Natural killer cell (primary cell): Measurements from ENCODE around the gene CDC14A. TPM values are rescaled to one million over a fixed set of nuclear protein-coding genes. Genes with fewer than 3 reads are reported as not detected.

Source experiments
- ATAC-seq, 3 donors: fragments of 150-1000 bp in 2 of 3; fragments of 200-7000 bp in 1 of 3; cut with Tn5 transposase; 1 replicate in 1 of 3; 2 replicates in 2 of 3; pipeline ENCODE4 v1.10.0; 2021; ENCODE audit warnings: mild to moderate bottlenecking in 2 of 3, moderate library complexity in 2 of 3
- DNase-seq, 2 donors: peaks; one replicate each; pipeline versions ENCODE4 v3.0.0 to v3.0.0-alpha.2; 2013 to 2021; ENCODE audit warnings: mixed read lengths in 1 of 2
- H3K27ac ChIP-seq: one replicate; pipeline ENCODE4 v1.5.1; 2013; ENCODE audit warnings: mild to moderate bottlenecking, low read length
- H3K27me3 ChIP-seq: one replicate; pipeline ENCODE4 v1.6.1; 2013; ENCODE audit warnings: low read length; ENCODE audit not compliant: control insufficient read depth, insufficient read depth
- H3K36me3 ChIP-seq: one replicate; pipeline ENCODE4 v1.6.1; 2013; ENCODE audit warnings: low read length; ENCODE audit not compliant: control insufficient read depth, insufficient read depth
- H3K4me1 ChIP-seq: one replicate; pipeline ENCODE4 v1.6.1; 2013; ENCODE audit warnings: low read length; ENCODE audit not compliant: control insufficient read depth, insufficient read depth
- H3K4me3 ChIP-seq: one replicate; pipeline ENCODE4 v1.5.1; 2013; ENCODE audit warnings: low read length
- H3K9me3 ChIP-seq: one replicate; pipeline ENCODE4 v1.6.1; 2013; ENCODE audit warnings: low read length; ENCODE audit not compliant: control insufficient read depth, insufficient read depth
- H3K27ac Mint-ChIP-seq, 2 donors: one replicate each; pipeline ENCODE4 v1.8.0; 2022; ENCODE audit warnings: mild to moderate bottlenecking in 2 of 2, mixed read lengths in 2 of 2, moderate library complexity in 1 of 2
- H3K27me3 Mint-ChIP-seq, 2 donors: one replicate each; pipeline ENCODE4 v1.8.0; 2022; ENCODE audit warnings: low read depth in 2 of 2, mixed read lengths in 2 of 2
- H3K36me3 Mint-ChIP-seq: one replicate; pipeline ENCODE4 v1.8.0; 2022; ENCODE audit warnings: mixed read lengths
- H3K4me1 Mint-ChIP-seq, 2 donors: one replicate each; pipeline ENCODE4 v1.8.0; 2022; ENCODE audit warnings: mixed read lengths in 2 of 2
- H3K4me3 Mint-ChIP-seq: one replicate; pipeline ENCODE4 v1.8.0; 2022; ENCODE audit warnings: mild to moderate bottlenecking, moderate library complexity, mixed read lengths
- H3K9me3 Mint-ChIP-seq, 2 donors: one replicate each; pipeline ENCODE4 v1.8.0; 2022; ENCODE audit warnings: mixed read lengths in 2 of 2
- CTCF ChIP-seq: fragments of 200-600 bp; IDR thresholded peaks from one replicate; pipeline ENCODE4 v1.8.0; 2022; ENCODE audit warnings: antibody characterized with exemption
- WGBS: methylation state at CpG from one replicate; pipeline ENCODE4 v1.1.7; 2013; ENCODE audit warnings: missing lambda C conversion rate; ENCODE audit not compliant: insufficient coverage; 5-methylcytosine and 5-hydroxymethylcytosine counted together
- intact Hi-C: fragments of 100-400 bp; cut with micrococcal nuclease; formaldehyde crosslinking; loops from one replicate; pipeline ENCODE4 v1.14.2; 2022
- total RNA-seq, 4 donors: library from RNA; stranded (reverse); fragments of 120-200 nt in 1 of 4; gene quantifications; one replicate each; pipeline versions ENCODE4 v1.2.3 to v1.2.4, GENCODE V29; 2013 to 2022

The CDC14A gene
- total RNA-seq = 10 to 100 TPM; 59.6 to 63.8 (median 60.1) TPM
- total RNA-seq (2013) = 66.8 TPM

- peak within 1 kb of the TSS; percentile 79 for H3K4me3 ChIP-seq
Observed at GRCh38 chr1:100352267-100353070, at the start of gene CDC14A. TSS of gene CDC14A (plus strand) at chr1:100352506. CDS start at chr1:100352955, 449 bp downstream.

GRCh38 chr1:100302739-100303138 lies 49.6 kb upstream of the CDC14A start:
- Mint-ChIP-seq H3K27me3 (no peaks in the 10 kb centered on the region), H3K9me3 (no peaks in the 10 kb centered on the region), H3K4me1 (peaks cover 8 to 12% of the 10 kb centered on the region in 2 donors), H3K4me3 (no peak overlapping the region), H3K36me3 (no peaks in the 10 kb centered on the region), H3K27ac (no peak overlapping the region)
- H3K27me3 ChIP-seq = no peaks in the 10 kb centered on the region
- no peak overlapping the region for H3K27ac ChIP-seq
- H3K9me3 ChIP-seq = no peaks in the 10 kb centered on the region
- TF ChIP-seq CTCF = no peak
- no peaks in the 10 kb centered on the region for H3K4me1 ChIP-seq
- no peaks in the 10 kb centered on the region for H3K36me3 ChIP-seq
- no peak overlapping the region for H3K4me3 ChIP-seq
- intact Hi-C loops = no loop called here
- DNase-seq = no peak
- 100% methylated on average over 2 of the region's 2 CpGs for WGBS
- no peak for ATAC-seq

More at GRCh38 chr1:100352267-100353070, at the start of gene CDC14A:
- Mint-ChIP-seq H3K9me3 (no peaks in the 10 kb centered on the region), H3K4me3 (peak within 1 kb of the TSS; percentile 91), H3K27ac (peak within 1 kb of the TSS; percentile 89 to 92), H3K27me3 (no peaks in the 10 kb centered on the region), H3K4me1 (peaks cover 45 to 55% of the 10 kb centered on the region in 2 donors), H3K36me3 (peaks cover 7% of the 10 kb centered on the region)
- H3K27me3 ChIP-seq = no peaks in the 10 kb centered on the region
- ATAC-seq (peak; percentile 67 to 86 (median 75)), DNase-seq (peak; percentile 73 to 93)
- peak within 1 kb of the TSS; percentile 81 for H3K27ac ChIP-seq
- intact Hi-C loops = loop anchor here (2.0 to 5.0 kb wide), 6 partner anchors 44 to 220 kb away; partner anchors contain the start of genes DBT, RTCA, SASS6 and TRMT13
- H3K36me3 ChIP-seq = peaks cover 9% of the 10 kb centered on the region
- no peak for TF ChIP-seq CTCF
- peaks cover 21% of the 10 kb centered on the region for H3K4me1 ChIP-seq
- WGBS = under 1% methylated on average over 65 of the region's 65 CpGs
- no peaks in the 10 kb centered on the region for H3K9me3 ChIP-seq

GRCh38 chr1:100304227-100304626 lies 48.1 kb upstream of the CDC14A start:
- Histone ChIP-seq H3K27ac (no peak overlapping the region), H3K27me3 (no peaks in the 10 kb centered on the region), H3K9me3 (no peaks in the 10 kb centered on the region), H3K4me1 (no peaks in the 10 kb centered on the region), H3K36me3 (no peaks in the 10 kb centered on the region), H3K4me3 (no peak overlapping the region)
- intact Hi-C loops = no loop called here
- H3K9me3 Mint-ChIP-seq = no peaks in the 10 kb centered on the region
- 86% methylated on average over 2 of the region's 2 CpGs for WGBS
- TF ChIP-seq CTCF = no peak
- H3K36me3 Mint-ChIP-seq = no peaks in the 10 kb centered on the region
- no peak overlapping the region for H3K27ac Mint-ChIP-seq
- ATAC-seq = no peak
- DNase-seq = no peak
- H3K4me3 Mint-ChIP-seq = no peak overlapping the region
- no peaks in the 10 kb centered on the region for H3K27me3 Mint-ChIP-seq
- H3K4me1 Mint-ChIP-seq = peaks cover 0 to 6% of the 10 kb centered on the region in 2 donors
